ENCODE measurements around the gene ASB6. TPM values are rescaled to one million over a fixed set of nuclear protein-coding genes. Genes with fewer than 3 reads are reported as not detected.

The ASB6 gene
- total RNA-seq, 1 experiment from 2014 or later, result 17.4 TPM

- POLR2A ChIA-PET, result no interaction called here
- peaks cover 5% of the 10 kb centered on the region for H3K4me1 Mint-ChIP-seq (ENCODE audit: low read depth, unreplicated experiment)
- BruUV-seq (replicated peaks), result no TSS peak
Observed at GRCh38 chr9:129633848-129634247, 8.1 kb downstream of the ASB6 start.

DNA sequence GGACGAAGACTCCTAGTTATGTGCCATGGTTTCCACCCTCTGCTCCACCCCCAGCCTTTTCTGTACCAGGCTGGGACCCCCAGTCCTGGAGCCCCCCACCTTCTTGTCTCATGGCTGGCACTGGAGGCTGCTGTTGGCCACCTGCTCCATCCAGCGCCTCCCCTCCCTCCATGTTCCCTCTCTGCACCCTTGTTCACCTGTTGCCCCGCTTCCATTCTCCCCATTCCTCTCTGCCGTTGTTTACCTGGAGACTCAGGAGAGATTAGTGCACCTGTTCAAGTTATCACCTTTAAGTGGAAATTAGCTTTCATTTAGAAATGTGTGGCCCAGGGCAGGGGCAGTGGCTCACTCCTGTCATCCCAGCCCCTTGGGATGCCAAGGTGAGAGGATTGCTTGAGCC, 8.7 kb downstream of the ASB6 start:
- no peak overlapping the region for H3K4me3 Mint-ChIP-seq (ENCODE audit: unreplicated experiment)

More at GRCh38 chr9:129633848-129634247, 8.1 kb downstream of the ASB6 start:
- peaks cover 76% of the 10 kb centered on the region for H3K36me3 Mint-ChIP-seq (ENCODE audit: insufficient read depth, unreplicated experiment)
- H3K9me3 ChIP-seq, result no peaks in the 10 kb centered on the region
- no peak for DNase-seq
- TF ChIP-seq CTCF (IDR thresholded peaks at IDR 0.05; ENCODE audit: insufficient read depth in 1 of 2, low read depth in 1 of 2, low read length in 1 of 2, severe bottlenecking in 1 of 2, unreplicated experiment in 1 of 2), result no peak
- intact Hi-C loops (cut with micrococcal nuclease; ENCODE audit: unreplicated experiment), result no loop called here
- no peaks in the 10 kb centered on the region for H3K4me1 ChIP-seq
- no peak overlapping the region for H3K4me3 Mint-ChIP-seq (ENCODE audit: unreplicated experiment)
- H3K9me3 Mint-ChIP-seq (ENCODE audit: unreplicated experiment), result no peaks in the 10 kb centered on the region
- no peak overlapping the region for H3K27ac Mint-ChIP-seq (ENCODE audit: unreplicated experiment)
- H3K27me3 ChIP-seq (replicated peaks; ENCODE audit: control insufficient read depth, insufficient read depth, low read length), result no peaks in the 10 kb centered on the region
- CTCF ChIA-PET, result interaction anchor here (0.5 kb wide), 1 partner anchor 1825 kb away, joined by 10 read pairs; no protein-coding TSS in a partner anchor
- H3K4me3 ChIP-seq (ENCODE audit: low read depth, low read length), result no peak overlapping the region
- no peaks in the 10 kb centered on the region for H3K27me3 Mint-ChIP-seq (ENCODE audit: insufficient read depth, unreplicated experiment)
- peaks cover 2% of the 10 kb centered on the region for H3K36me3 ChIP-seq (ENCODE audit: control insufficient read depth, insufficient read depth, low read length)

DNA sequence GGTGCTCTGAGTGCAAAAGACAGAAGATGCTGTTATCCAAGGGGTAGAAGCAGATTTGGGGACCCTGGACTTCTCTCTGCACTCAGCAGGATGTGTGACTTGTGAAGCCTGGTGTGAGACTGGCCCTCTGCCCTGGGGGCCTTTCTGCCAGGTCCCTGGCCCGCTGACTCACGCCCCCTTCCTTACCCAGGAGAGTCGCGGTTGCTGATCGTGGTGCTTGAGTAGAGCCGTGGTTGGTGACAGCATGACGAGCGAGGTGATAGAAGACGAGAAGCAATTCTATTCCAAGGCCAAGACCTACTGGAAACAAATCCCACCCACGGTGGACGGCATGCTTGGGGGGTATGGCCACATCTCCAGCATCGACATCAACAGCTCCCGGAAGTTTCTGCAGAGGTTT, 9.5 kb downstream of the ASB6 start:
- no peak for DNase-seq
- H3K27ac Mint-ChIP-seq (ENCODE audit: unreplicated experiment), result no peak overlapping the region
- H3K9me3 Mint-ChIP-seq (ENCODE audit: unreplicated experiment), result no peaks in the 10 kb centered on the region
- no TSS peak for BruUV-seq (replicated peaks)
- intact Hi-C loops (cut with micrococcal nuclease; ENCODE audit: unreplicated experiment), result no loop called here
- CTCF ChIA-PET, result no interaction called here
- H3K4me1 Mint-ChIP-seq (ENCODE audit: low read depth, unreplicated experiment), result peaks cover 5% of the 10 kb centered on the region
- no peak for TF ChIP-seq CTCF (IDR thresholded peaks at IDR 0.05; ENCODE audit: insufficient read depth in 1 of 2, low read depth in 1 of 2, low read length in 1 of 2, severe bottlenecking in 1 of 2, unreplicated experiment in 1 of 2)
- H3K36me3 Mint-ChIP-seq (ENCODE audit: insufficient read depth, unreplicated experiment), result peaks cover 67% of the 10 kb centered on the region
- POLR2A ChIA-PET, result no interaction called here
- no peaks in the 10 kb centered on the region for H3K27me3 ChIP-seq (replicated peaks; ENCODE audit: control insufficient read depth, insufficient read depth, low read length)
- no peaks in the 10 kb centered on the region for H3K9me3 ChIP-seq
- H3K36me3 ChIP-seq (ENCODE audit: control insufficient read depth, insufficient read depth, low read length), result peaks cover 3% of the 10 kb centered on the region
- no peaks in the 10 kb centered on the region for H3K27me3 Mint-ChIP-seq (ENCODE audit: insufficient read depth, unreplicated experiment)
- H3K4me1 ChIP-seq, result peaks cover 2% of the 10 kb centered on the region; the same call in 1 of the 2 replicates
- H3K4me3 ChIP-seq (ENCODE audit: low read depth, low read length), result no peak overlapping the region
- no peak overlapping the region for H3K4me3 Mint-ChIP-seq (ENCODE audit: unreplicated experiment)

More for the DNA sequence above, 8.7 kb downstream of the ASB6 start:
- peaks cover 2% of the 10 kb centered on the region for H3K36me3 ChIP-seq (ENCODE audit: control insufficient read depth, insufficient read depth, low read length)
- no peaks in the 10 kb centered on the region for H3K27me3 Mint-ChIP-seq (ENCODE audit: insufficient read depth, unreplicated experiment)
- H3K36me3 Mint-ChIP-seq (ENCODE audit: insufficient read depth, unreplicated experiment), result peaks cover 70% of the 10 kb centered on the region
- H3K27ac Mint-ChIP-seq (ENCODE audit: unreplicated experiment), result no peak overlapping the region
- H3K27me3 ChIP-seq (replicated peaks; ENCODE audit: control insufficient read depth, insufficient read depth, low read length), result no peaks in the 10 kb centered on the region
- DNase-seq, result no peak
- H3K9me3 Mint-ChIP-seq (ENCODE audit: unreplicated experiment), result no peaks in the 10 kb centered on the region
- no peaks in the 10 kb centered on the region for H3K4me1 ChIP-seq
- no peaks in the 10 kb centered on the region for H3K9me3 ChIP-seq
- intact Hi-C loops (cut with micrococcal nuclease; ENCODE audit: unreplicated experiment), result no loop called here
- peaks cover 5% of the 10 kb centered on the region for H3K4me1 Mint-ChIP-seq (ENCODE audit: low read depth, unreplicated experiment)
- H3K4me3 ChIP-seq (ENCODE audit: low read depth, low read length), result no peak overlapping the region
- no peak for TF ChIP-seq CTCF (IDR thresholded peaks at IDR 0.05; ENCODE audit: insufficient read depth in 1 of 2, low read depth in 1 of 2, low read length in 1 of 2, severe bottlenecking in 1 of 2, unreplicated experiment in 1 of 2)
- no TSS peak for BruUV-seq (replicated peaks)
- ChIA-PET POLR2A (no interaction called here), CTCF (interaction anchor here (0.5 kb wide), 1 partner anchor 1824 kb away, joined by 10 read pairs; no protein-coding TSS in a partner anchor)

Data from Caco-2 (cell line).